Smooth muscle cell (in vitro differentiated cells): ENCODE measurements around the gene MAP6D1. TPM values are rescaled to one million over a fixed set of nuclear protein-coding genes. Genes with fewer than 3 reads are reported as not detected.

Experiments used
- DNase-seq: peaks from one replicate; lab custom pipeline; 2025; ENCODE audit not compliant: unreplicated experiment; lab: John Stamatoyannopoulos, UW
- H2AFZ ChIP-seq: fragments of 200-600 bp; sonication (generic); 2 replicates; pipeline ENCODE4 v1.6.0; 2016; ENCODE audit warnings: antibody characterized with exemption, low read depth, mild to moderate bottlenecking
- H3F3A ChIP-seq: fragments of 200-600 bp; sonication (generic); 2 replicates; pipeline ENCODE4 v1.6.0; 2017; ENCODE audit warnings: antibody characterized with exemption, low read depth
- H3K27ac ChIP-seq: fragments of 200-600 bp; sonication (generic); 2 replicates; pipeline ENCODE4 v1.5.1; 2016; ENCODE audit warnings: low read depth, mild to moderate bottlenecking
- H3K27me3 ChIP-seq: fragments of 200-600 bp; sonication (generic); 2 replicates; pipeline ENCODE4 v1.6.1; 2016; ENCODE audit warnings: low read depth, mild to moderate bottlenecking
- H3K36me3 ChIP-seq: fragments of 200-600 bp; sonication (generic); 2 replicates; pipeline ENCODE4 v1.5.1; 2016; ENCODE audit warnings: low read depth
- H3K4me1 ChIP-seq: fragments of 200-600 bp; sonication (generic); 2 replicates; pipeline ENCODE4 v1.5.1; 2016; ENCODE audit warnings: low read depth
- H3K4me2 ChIP-seq: fragments of 200-600 bp; sonication (generic); 2 replicates; pipeline ENCODE4 v1.6.0; 2016; ENCODE audit warnings: mild to moderate bottlenecking
- H3K4me3 ChIP-seq: fragments of 200-600 bp; sonication (generic); 2 replicates; pipeline ENCODE4 v1.5.1; 2016; ENCODE audit warnings: mild to moderate bottlenecking
- H3K79me2 ChIP-seq: fragments of 200-600 bp; sonication (generic); 2 replicates; pipeline ENCODE4 v1.6.0; 2016; ENCODE audit warnings: low read depth, mild to moderate bottlenecking
- H3K9ac ChIP-seq: fragments of 200-600 bp; sonication (generic); 2 replicates; pipeline ENCODE4 v1.6.0; 2016; ENCODE audit warnings: low read depth
- H3K9me3 ChIP-seq: fragments of 200-600 bp; sonication (generic); replicated peaks from 2 replicates; pipeline ENCODE4 v1.5.1; 2016; ENCODE audit warnings: low read depth
- H4K20me1 ChIP-seq: fragments of 200-600 bp; sonication (generic); 2 replicates; pipeline ENCODE4 v1.6.0; 2016; ENCODE audit warnings: low read depth
- WGBS: methylation state at CpG from one replicate; pipeline ENCODE4 v1.1.7; 2016; ENCODE audit warnings: low lambda C conversion rate; 5-methylcytosine and 5-hydroxymethylcytosine counted together
- polyA plus RNA-seq: library from polyadenylated mRNA; unstranded; fragments of >200 nt; fragmentation: Nextera tagmentation; extraction: Ambion mirVana; gene quantifications from 2 replicates; pipeline ENCODE4 v1.2.1, GENCODE V29; 2016
- total RNA-seq: library from RNA; depleted of rRNA; stranded (reverse); fragments of >200 nt; gene quantifications from 2 replicates; pipeline ENCODE4 v1.2.3, GENCODE V29; 2014
- TF ChIP-seq, protein P1 (sequence below): fragments of 200-600 bp; sonication (generic); IDR thresholded peaks from 2 replicates; pipeline ENCODE4 v1.5.1; 2017; ENCODE audit warnings: borderline replicate concordance, mild to moderate bottlenecking, antibody characterized with exemption; ENCODE audit not compliant: insufficient read depth, poor library complexity, severe bottlenecking

Gene MAP6D1
- total and polyA plus RNA-seq, 2 experiments from 2014 or later, result 2.4 to 3.8 TPM

DNA sequence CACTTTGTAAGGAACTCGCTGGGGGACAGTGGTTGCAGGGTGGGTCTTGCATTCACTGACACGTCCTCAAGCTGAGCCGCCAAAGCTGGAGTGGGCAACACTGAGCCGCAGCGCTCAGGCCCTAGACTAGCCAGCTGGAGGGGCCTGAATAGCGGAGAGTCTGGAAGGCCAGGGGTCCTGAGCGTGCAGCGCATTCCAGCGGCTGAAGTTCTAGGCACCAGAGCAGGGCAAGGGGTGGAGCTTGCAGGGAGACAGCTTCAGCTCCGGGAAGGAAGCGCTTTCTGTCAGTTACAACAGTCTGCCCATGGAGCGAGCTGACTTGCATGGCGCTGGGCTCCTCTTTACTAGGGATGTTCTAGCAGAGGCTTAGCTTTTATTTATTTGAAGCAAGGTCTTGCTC is 2.7 kb downstream of the MAP6D1 start:
- no peaks in the 10 kb centered on the region for H3K79me2 ChIP-seq
- H3F3A ChIP-seq, result no peaks in the 10 kb centered on the region
- no peak overlapping the region for H3K4me2 ChIP-seq
- H4K20me1 ChIP-seq, result peaks cover 9% of the 10 kb centered on the region
- no peak for DNase-seq
- no peak overlapping the region for H3K9ac ChIP-seq
- no peaks in the 10 kb centered on the region for H3K36me3 ChIP-seq
- WGBS, result 77% methylated on average over 13 of the region's 13 CpGs
- TF ChIP-seq, protein P1, sequence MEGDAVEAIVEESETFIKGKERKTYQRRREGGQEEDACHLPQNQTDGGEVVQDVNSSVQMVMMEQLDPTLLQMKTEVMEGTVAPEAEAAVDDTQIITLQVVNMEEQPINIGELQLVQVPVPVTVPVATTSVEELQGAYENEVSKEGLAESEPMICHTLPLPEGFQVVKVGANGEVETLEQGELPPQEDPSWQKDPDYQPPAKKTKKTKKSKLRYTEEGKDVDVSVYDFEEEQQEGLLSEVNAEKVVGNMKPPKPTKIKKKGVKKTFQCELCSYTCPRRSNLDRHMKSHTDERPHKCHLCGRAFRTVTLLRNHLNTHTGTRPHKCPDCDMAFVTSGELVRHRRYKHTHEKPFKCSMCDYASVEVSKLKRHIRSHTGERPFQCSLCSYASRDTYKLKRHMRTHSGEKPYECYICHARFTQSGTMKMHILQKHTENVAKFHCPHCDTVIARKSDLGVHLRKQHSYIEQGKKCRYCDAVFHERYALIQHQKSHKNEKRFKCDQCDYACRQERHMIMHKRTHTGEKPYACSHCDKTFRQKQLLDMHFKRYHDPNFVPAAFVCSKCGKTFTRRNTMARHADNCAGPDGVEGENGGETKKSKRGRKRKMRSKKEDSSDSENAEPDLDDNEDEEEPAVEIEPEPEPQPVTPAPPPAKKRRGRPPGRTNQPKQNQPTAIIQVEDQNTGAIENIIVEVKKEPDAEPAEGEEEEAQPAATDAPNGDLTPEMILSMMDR, result no peak
- H2AFZ ChIP-seq, result no peak overlapping the region
- H3K4me3 ChIP-seq, result no peak overlapping the region
- H3K27me3 ChIP-seq, result no peaks in the 10 kb centered on the region
- H3K9me3 ChIP-seq, result no peaks in the 10 kb centered on the region
- H3K4me1 ChIP-seq, result peaks cover 7% of the 10 kb centered on the region
- no peak overlapping the region for H3K27ac ChIP-seq

DNA sequence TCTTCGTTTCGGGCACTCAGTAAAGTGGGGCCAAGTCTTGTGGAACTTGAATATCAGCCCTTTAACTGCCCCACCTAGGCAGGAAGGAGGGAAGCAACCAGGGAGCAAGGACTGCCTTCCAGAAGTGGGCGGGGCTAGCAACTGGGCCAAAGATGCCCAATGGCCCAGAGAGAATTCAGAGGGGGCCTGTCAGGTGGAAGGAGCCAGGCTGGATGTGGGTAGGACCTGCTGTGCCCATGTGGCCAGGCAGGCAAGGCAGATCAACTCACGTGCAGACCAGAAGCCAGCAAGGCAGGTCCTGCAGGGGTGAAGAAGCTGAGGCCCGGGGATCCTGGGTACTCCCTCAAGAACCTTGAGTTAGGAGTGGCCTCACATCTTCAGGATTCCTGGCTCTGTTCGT is 5.5 kb downstream of the MAP6D1 start:
- TF ChIP-seq, protein P1, result no peak
- WGBS, result 76% methylated on average over 6 of the region's 6 CpGs
- Histone ChIP-seq H3K4me1 (peaks cover 7% of the 10 kb centered on the region), H3K27ac (no peak overlapping the region), H3K4me3 (no peak overlapping the region), H3K79me2 (no peaks in the 10 kb centered on the region), H2AFZ (no peak overlapping the region), H4K20me1 (no peaks in the 10 kb centered on the region), H3K9ac (no peak overlapping the region), H3K36me3 (no peaks in the 10 kb centered on the region), H3K4me2 (no peak overlapping the region), H3F3A (no peaks in the 10 kb centered on the region), H3K9me3 (no peaks in the 10 kb centered on the region), H3K27me3 (no peaks in the 10 kb centered on the region)
- DNase-seq, result no peak

DNA sequence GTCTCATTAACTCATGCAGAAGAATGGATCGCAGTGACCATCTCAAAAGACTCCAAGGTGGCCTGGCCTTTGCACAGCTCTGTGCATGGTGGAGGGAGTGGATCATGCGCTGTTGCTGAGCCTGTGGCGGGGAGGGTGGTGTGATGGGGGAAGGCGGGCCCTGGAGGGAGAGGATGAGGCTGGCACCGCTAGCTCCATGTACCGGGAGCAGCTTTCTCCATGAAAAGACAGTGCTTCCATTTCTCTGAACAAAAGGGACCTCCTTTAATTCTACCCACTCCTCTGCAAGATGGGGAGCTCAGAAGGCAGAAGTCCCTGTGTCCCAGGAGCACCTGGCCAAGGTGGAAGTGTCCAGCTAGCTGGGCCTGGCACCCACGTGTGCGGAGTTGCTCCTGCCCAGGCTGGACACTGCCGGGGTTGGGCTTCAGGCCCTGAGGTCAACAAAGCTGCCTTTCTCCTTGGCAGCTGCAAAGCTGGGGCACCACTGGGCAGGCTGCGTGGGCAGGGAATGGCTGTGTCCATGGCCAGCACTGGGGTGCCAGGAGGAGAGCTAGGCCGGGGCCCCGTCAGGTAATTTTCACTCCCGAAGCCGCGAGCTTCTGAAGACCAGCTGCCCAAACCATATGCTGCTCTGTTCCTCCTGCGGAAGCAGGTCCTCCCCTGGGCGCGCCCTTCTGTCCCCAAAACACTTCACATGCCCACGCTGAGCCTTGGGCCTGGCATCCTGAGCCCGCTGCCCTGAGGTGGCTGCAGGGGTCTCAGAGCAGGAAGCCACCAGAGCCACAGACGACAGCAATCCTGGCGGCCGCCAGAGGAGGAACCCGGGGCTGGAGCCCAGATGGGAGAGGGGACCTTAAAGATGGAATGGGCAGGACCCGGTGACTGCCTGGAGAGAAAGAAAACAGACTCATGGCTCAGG is 6.4 kb downstream of the MAP6D1 start:
- no peak overlapping the region for H2AFZ ChIP-seq
- H3K4me3 ChIP-seq, result no peak overlapping the region
- no peak overlapping the region for H3K9ac ChIP-seq
- TF ChIP-seq, protein P1, result no peak
- H3K27me3 ChIP-seq, result no peaks in the 10 kb centered on the region
- no peak overlapping the region for H3K4me2 ChIP-seq
- no peak for DNase-seq
- no peaks in the 10 kb centered on the region for H3K79me2 ChIP-seq
- H4K20me1 ChIP-seq, result no peaks in the 10 kb centered on the region
- H3K4me1 ChIP-seq, result peaks cover under 1% of the 10 kb centered on the region
- no peak overlapping the region for H3K27ac ChIP-seq
- no peaks in the 10 kb centered on the region for H3K9me3 ChIP-seq
- H3K36me3 ChIP-seq, result no peaks in the 10 kb centered on the region
- H3F3A ChIP-seq, result no peaks in the 10 kb centered on the region
- 97% methylated on average over 25 of the region's 25 CpGs for WGBS

DNA sequence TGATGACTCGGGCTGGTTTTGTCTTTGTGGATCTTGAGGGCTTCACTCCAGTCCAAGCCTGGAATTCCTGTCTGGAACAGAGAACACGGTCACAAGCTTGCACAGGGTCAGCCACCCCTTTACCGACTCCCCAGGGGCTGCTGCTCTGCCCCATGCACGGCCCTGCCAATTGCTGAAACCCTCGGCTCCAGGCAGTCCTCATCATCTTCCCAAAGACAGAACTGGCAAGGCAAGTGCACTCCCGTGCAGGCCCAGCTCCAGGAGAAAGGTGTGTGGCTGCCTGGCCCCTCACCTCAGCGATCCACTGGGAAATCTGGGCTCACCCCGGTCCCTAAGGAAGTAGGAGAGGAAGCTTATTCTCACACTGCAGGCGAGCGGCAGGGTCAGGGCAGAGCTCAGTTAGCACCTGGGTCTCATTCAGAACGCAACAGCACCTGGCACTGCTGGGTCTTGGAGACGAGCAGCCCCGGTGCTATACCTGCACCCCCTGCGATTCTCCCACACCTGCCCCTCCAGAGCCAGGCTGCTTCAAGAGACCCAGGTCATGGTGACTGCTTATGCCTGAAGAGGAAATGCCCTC is 7.2 kb downstream of the MAP6D1 start:
- Histone ChIP-seq H3F3A (peaks cover 1% of the 10 kb centered on the region), H3K79me2 (no peaks in the 10 kb centered on the region), H3K4me2 (no peak overlapping the region), H3K27me3 (no peaks in the 10 kb centered on the region), H3K27ac (no peak overlapping the region), H4K20me1 (no peaks in the 10 kb centered on the region), H3K36me3 (no peaks in the 10 kb centered on the region), H3K9me3 (no peaks in the 10 kb centered on the region), H2AFZ (no peak overlapping the region), H3K4me3 (no peak overlapping the region), H3K4me1 (no peaks in the 10 kb centered on the region), H3K9ac (no peak overlapping the region)
- no peak for DNase-seq
- TF ChIP-seq, protein P1, result no peak
- WGBS, result 94% methylated on average over 14 of the region's 14 CpGs
